IPS DF 6.9 (cell line): Measurements from ENCODE around the gene ITGAE.
"Not testable (repeated sequence)": the region's sequence is repeated elsewhere in the genome, so short reads cannot be mapped to it uniquely, and the experiment has no call there.

Experiments used
- DNase-seq: peaks from one replicate; pipeline ENCODE4 v3.0.0-alpha.2; 2013; ENCODE audit warnings: low read depth, low spot score
- H3K27ac ChIP-seq: one replicate; pipeline ENCODE4 v1.5.1; 2013; ENCODE audit warnings: low read length, control low read depth
- H3K27me3 ChIP-seq: 2 replicates; pipeline ENCODE4 v1.6.1; 2013; ENCODE audit warnings: mild to moderate bottlenecking, low read length; ENCODE audit not compliant: control insufficient read depth, insufficient read depth
- H3K36me3 ChIP-seq: 2 replicates; pipeline ENCODE4 v1.6.1; 2013; ENCODE audit warnings: low read length; ENCODE audit not compliant: control insufficient read depth, insufficient read depth
- H3K4me1 ChIP-seq: 2 replicates; pipeline ENCODE4 v1.6.1; 2013; ENCODE audit warnings: low read length; ENCODE audit not compliant: control insufficient read depth, insufficient read depth
- H3K4me3 ChIP-seq: 2 replicates; pipeline ENCODE4 v1.5.1; 2013; ENCODE audit warnings: mild to moderate bottlenecking, low read length
- H3K9me3 ChIP-seq: 2 replicates; pipeline ENCODE4 v1.6.1; 2013; ENCODE audit warnings: low read length, inconsistent platforms; ENCODE audit not compliant: control insufficient read depth, insufficient read depth
- WGBS: extraction: QIAGEN DNeasy Blood & Tissue Kit; methylation state at CpG from one replicate; pipeline ENCODE4 v1.1.7; 2013; ENCODE audit warnings: mixed read lengths, missing lambda C conversion rate; ENCODE audit not compliant: insufficient read length, insufficient coverage; 5-methylcytosine and 5-hydroxymethylcytosine counted together

Gene ITGAE

GRCh38 chr17:3718201-3718600 is 82.8 kb downstream of the ITGAE start:
- DNase-seq, result no peak
- H3K9me3 ChIP-seq, result no peaks in the 10 kb centered on the region
- no peak overlapping the region for H3K27ac ChIP-seq
- H3K4me1 ChIP-seq, result no peaks in the 10 kb centered on the region
- no peak overlapping the region for H3K4me3 ChIP-seq
- H3K27me3 ChIP-seq, result no peaks in the 10 kb centered on the region
- WGBS, result no CpG with 5 or more reads among the region's 4 CpGs
- H3K36me3 ChIP-seq, result no peaks in the 10 kb centered on the region; the same call in 1 of the 2 replicates

DNA sequence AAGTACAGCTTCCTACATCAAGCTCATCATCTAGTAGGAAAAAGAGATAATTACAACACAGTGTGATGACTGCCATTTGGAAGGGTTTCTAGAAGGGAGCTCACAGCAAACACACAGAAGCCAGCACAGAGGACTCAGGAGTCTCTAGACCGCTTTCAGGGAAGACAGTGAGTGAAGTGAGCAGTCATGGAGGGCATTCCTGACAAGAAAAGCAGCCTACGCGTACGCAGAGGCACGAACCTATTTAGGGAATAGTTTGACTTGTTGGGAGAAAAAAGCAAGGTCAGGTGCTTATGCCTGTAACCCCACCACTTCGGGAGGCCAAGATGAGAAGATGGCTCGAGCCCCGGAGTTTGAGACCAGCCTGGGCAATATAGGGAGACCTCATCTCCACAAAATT is 85.7 kb downstream of the ITGAE start:
- H3K4me3 ChIP-seq, result no peak overlapping the region

GRCh38 chr17:3712811-3713463 is 88.1 kb downstream of the ITGAE start:
- H3K36me3 ChIP-seq, result no peaks in the 10 kb centered on the region; the same call in 1 of the 2 replicates
- H3K4me3 ChIP-seq, result no peak overlapping the region
- no peaks in the 10 kb centered on the region for H3K27me3 ChIP-seq
- no peak for DNase-seq
- no peaks in the 10 kb centered on the region for H3K9me3 ChIP-seq
- no CpG with 5 or more reads among the region's 13 CpGs for whole genome bisulfite sequencing
- no peaks in the 10 kb centered on the region for H3K4me1 ChIP-seq
- H3K27ac ChIP-seq, result no peak overlapping the region

More for the DNA sequence above, 85.7 kb downstream of the ITGAE start:
- no peak for DNase-seq
- H3K36me3 ChIP-seq, result no peaks in the 10 kb centered on the region; the same call in 1 of the 2 replicates
- no peaks in the 10 kb centered on the region for H3K27me3 ChIP-seq
- no peaks in the 10 kb centered on the region for H3K9me3 ChIP-seq
- H3K27ac ChIP-seq, result no peak overlapping the region
- no peaks in the 10 kb centered on the region for H3K4me1 ChIP-seq
- WGBS, result no CpG with 5 or more reads among the region's 8 CpGs

DNA sequence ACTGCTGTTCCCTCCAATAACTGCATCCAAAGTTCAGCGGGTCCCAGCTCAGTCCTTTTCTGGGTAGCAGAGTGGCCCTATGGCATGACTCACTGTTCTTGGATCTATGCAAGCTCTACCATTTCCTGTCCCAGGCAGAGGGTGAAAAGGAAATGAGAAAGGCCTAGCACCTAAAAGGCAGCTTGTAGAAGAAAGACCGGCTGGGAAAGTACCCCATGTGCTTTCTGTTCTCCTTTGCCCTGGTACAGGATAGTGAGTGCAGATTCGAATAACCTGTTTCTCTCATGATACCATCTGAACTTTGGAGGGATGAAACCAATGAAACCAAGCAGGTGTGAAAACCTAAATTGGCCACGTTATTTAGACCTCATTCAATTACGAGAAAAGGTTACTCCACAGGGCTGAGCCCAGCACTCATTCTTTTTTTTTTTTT is 90.0 kb downstream of the ITGAE start:
- Histone ChIP-seq H3K4me3 (no peak overlapping the region), H3K36me3 (no peaks in the 10 kb centered on the region), H3K27me3 (no peaks in the 10 kb centered on the region), H3K9me3 (no peaks in the 10 kb centered on the region), H3K4me1 (no peaks in the 10 kb centered on the region), H3K27ac (no peak overlapping the region)
- no CpG with 5 or more reads among the region's 5 CpGs for WGBS
- no peak for DNase-seq

- H3K27me3 ChIP-seq, result no peaks in the 10 kb centered on the region
- WGBS, result no CpG with 5 or more reads among the region's 3 CpGs
- H3K4me1 ChIP-seq, result no peaks in the 10 kb centered on the region
Observed at GRCh38 chr17:3708366-3708765, 92.6 kb downstream of the ITGAE start.

DNA sequence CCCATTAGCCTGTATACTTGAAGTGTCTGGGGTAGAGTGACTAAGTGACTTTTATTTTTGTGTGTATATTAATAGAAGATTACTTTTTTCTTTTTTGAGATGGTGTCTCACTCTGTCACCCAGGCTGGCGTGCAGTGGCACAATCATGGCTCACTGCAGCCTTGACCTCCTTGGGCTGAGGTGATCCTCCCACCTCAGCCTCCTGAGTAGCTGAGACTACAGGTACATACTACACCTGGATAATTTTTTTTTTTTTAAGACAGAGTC is 95.3 kb downstream of the ITGAE start:
- not testable (repeated sequence) for H3K27me3 ChIP-seq, H3K4me3 ChIP-seq, H3K36me3 ChIP-seq, H3K9me3 ChIP-seq, H3K27ac ChIP-seq, DNase-seq, H3K4me1 ChIP-seq
- no CpG with 5 or more reads among the region's 1 CpG for WGBS

More at GRCh38 chr17:3708366-3708765, 92.6 kb downstream of the ITGAE start:
- Histone ChIP-seq H3K4me3 (no peak overlapping the region), H3K36me3 (no peaks in the 10 kb centered on the region), H3K27ac (no peak overlapping the region), H3K9me3 (no peaks in the 10 kb centered on the region)
- no peak for DNase-seq

DNA sequence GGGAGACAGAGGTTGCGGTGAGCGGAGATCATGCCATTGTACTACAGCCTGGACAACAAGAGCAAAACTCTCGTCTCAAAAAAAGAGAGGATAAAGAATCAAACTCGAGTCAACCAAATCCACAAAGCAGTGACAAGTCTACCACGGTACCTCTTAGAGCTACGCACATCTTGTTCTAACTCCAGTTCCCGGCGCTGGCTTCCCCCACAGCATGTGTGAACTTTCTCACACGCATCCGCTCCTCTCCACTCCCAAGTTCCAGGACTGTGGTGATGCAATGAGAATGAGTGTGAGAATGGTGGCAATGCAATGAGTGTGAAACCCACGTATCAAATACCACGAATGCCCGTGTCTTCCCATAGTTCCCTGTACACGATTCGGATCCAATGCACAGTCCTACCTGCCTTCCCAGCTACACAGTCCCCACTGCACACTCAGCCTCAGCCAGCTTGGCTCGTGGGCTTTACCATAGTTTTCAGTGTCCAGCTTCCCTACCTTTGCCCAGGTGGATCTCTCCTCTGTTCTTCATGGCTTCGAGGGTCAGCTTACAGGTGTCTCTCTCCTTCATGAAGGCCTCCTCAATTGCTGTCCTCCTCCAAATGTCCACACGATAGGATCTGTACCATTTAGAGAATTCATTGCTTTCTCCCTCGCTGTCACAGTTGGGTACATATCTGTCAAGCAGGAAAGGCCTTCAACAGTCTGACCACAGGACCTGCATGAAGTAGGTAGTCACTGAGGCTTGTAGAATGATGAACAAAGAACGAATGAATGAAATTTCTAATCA is 95.9 kb downstream of the ITGAE start:
- Histone ChIP-seq H3K4me1 (no peaks in the 10 kb centered on the region), H3K4me3 (no peak overlapping the region), H3K36me3 (no peaks in the 10 kb centered on the region), H3K9me3 (no peaks in the 10 kb centered on the region), H3K27me3 (no peaks in the 10 kb centered on the region), H3K27ac (no peak overlapping the region)
- WGBS, result no CpG with 5 or more reads among the region's 20 CpGs
- no peak for DNase-seq

DNA sequence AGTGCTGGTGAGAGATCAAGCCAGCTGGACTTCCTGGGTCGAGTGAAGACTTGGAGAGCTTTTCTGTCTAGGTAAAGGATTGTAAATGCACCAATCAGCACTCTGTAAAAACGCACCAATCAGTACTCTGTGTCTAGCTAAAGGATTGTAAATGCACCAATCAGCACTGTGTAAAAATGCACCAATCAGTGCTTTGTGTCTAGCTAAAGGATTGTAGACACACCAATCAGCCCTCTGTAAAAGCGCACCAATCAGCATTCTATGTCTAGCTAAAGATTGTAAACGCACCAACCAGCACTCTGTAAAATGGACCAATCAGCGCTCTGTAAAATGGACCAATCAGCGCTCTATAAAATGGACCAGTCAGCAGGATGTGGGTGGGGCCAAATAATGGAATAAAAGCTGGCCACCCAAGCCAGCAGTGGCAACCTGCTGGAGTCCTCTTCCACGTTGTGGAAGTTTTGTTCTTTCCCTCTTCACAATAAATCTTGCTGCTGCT is 98.9 kb downstream of the ITGAE start:
- not testable (repeated sequence) for H3K4me1 ChIP-seq, H3K36me3 ChIP-seq, H3K4me3 ChIP-seq, DNase-seq, H3K27me3 ChIP-seq, H3K9me3 ChIP-seq, H3K27ac ChIP-seq
- WGBS, result no CpG with 5 or more reads among the region's 7 CpGs

DNA sequence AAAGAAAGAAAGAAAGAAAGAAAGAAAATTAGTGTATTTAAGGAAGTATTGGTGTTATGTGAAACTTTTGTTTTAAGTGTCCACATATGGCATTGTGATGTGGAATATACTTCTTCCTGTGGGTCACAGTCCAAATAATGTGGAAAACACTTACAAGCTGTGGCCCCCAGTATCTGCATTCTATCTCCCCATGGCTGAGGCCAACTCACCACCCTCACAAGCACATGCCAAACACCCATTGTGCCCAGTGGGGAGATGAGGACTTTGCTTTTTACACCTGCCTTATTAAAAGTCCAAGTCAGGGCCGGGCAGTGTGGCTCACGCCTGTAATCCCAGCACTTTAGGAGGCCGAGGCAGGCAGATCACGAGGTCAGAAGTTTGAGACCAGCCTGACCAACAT is 101.0 kb downstream of the ITGAE start:
- Histone ChIP-seq H3K27me3 (no peaks in the 10 kb centered on the region), H3K36me3 (no peaks in the 10 kb centered on the region), H3K9me3 (no peaks in the 10 kb centered on the region), H3K27ac (no peak overlapping the region), H3K4me1 (no peaks in the 10 kb centered on the region; the same call in 1 of the 2 replicates), H3K4me3 (no peak overlapping the region)
- DNase-seq, result no peak
- no CpG with 5 or more reads among the region's 4 CpGs for WGBS

GRCh38 chr17:3698139-3698538 is 102.8 kb downstream of the ITGAE start:
- no peaks in the 10 kb centered on the region for H3K9me3 ChIP-seq
- H3K4me1 ChIP-seq, result no peaks in the 10 kb centered on the region; the same call in 1 of the 2 replicates
- no CpG with 5 or more reads among the region's 4 CpGs for WGBS
- no peak overlapping the region for H3K27ac ChIP-seq
- H3K4me3 ChIP-seq, result no peak overlapping the region
- H3K27me3 ChIP-seq, result no peaks in the 10 kb centered on the region
- no peak for DNase-seq
- no peaks in the 10 kb centered on the region for H3K36me3 ChIP-seq
